ENCODE data around the gene ZNF236. TPM values are rescaled to one million over a fixed set of nuclear protein-coding genes. Genes with fewer than 3 reads are reported as not detected.

Gene ZNF236
- total RNA-seq, 1 donor from 2014 or later, result 18.4 TPM

GRCh38 chr18:76860411-76860810, 38.1 kb downstream of the ZNF236 start:
- TF ChIP-seq CTCF (conservative IDR thresholded peaks at IDR 0.05), result no peak
- H3K9me3 Mint-ChIP-seq, result no peaks in the 10 kb centered on the region
- H3K27ac Mint-ChIP-seq (ENCODE audit: unreplicated experiment), result peak overlapping the region; percentile 31
- H3K36me3 Mint-ChIP-seq (ENCODE audit: low read depth), result peaks cover 26% of the 10 kb centered on the region
- no peaks in the 10 kb centered on the region for H3K27me3 Mint-ChIP-seq (ENCODE audit: low read depth)
- no peak overlapping the region for H3K4me3 Mint-ChIP-seq
- H3K4me1 Mint-ChIP-seq, result peaks cover 10% of the 10 kb centered on the region
- DNase-seq (ENCODE audit: low read depth, low spot score), result no peak

GRCh38 chr18:76866666-76867065, 44.3 kb downstream of the ZNF236 start:
- H3K27ac Mint-ChIP-seq (ENCODE audit: unreplicated experiment), result peak overlapping the region; percentile 53
- no peak for TF ChIP-seq CTCF (conservative IDR thresholded peaks at IDR 0.05)
- no peak overlapping the region for H3K4me3 Mint-ChIP-seq
- peaks cover 6% of the 10 kb centered on the region for H3K4me1 Mint-ChIP-seq
- no peaks in the 10 kb centered on the region for H3K27me3 Mint-ChIP-seq (ENCODE audit: low read depth)
- peaks cover 24% of the 10 kb centered on the region for H3K36me3 Mint-ChIP-seq (ENCODE audit: low read depth)
- no peaks in the 10 kb centered on the region for H3K9me3 Mint-ChIP-seq
- no peak for DNase-seq (ENCODE audit: low read depth, low spot score)

- Mint-ChIP-seq H3K27ac (ENCODE audit: unreplicated experiment) (no peak overlapping the region), H3K4me3 (no peak overlapping the region), H3K9me3 (no peaks in the 10 kb centered on the region), H3K27me3 (ENCODE audit: low read depth) (no peaks in the 10 kb centered on the region), H3K4me1 (peaks cover 19% of the 10 kb centered on the region), H3K36me3 (ENCODE audit: low read depth) (peaks cover 9% of the 10 kb centered on the region)
- TF ChIP-seq CTCF (conservative IDR thresholded peaks at IDR 0.05), result no peak
- DNase-seq (ENCODE audit: low read depth, low spot score), result no peak
These were observed 51.0 kb downstream of the ZNF236 start for GRCh38 chr18:76873311-76873710.

GRCh38 chr18:76873713-76874112, 51.4 kb downstream of the ZNF236 start:
- TF ChIP-seq CTCF (conservative IDR thresholded peaks at IDR 0.05), result no peak
- Mint-ChIP-seq H3K4me1 (peaks cover 19% of the 10 kb centered on the region), H3K27me3 (ENCODE audit: low read depth) (no peaks in the 10 kb centered on the region), H3K27ac (ENCODE audit: unreplicated experiment) (peak overlapping the region; percentile 89), H3K9me3 (no peaks in the 10 kb centered on the region), H3K36me3 (ENCODE audit: low read depth) (peaks cover 6% of the 10 kb centered on the region), H3K4me3 (no peak overlapping the region)
- DNase-seq (ENCODE audit: low read depth, low spot score), result no peak

GRCh38 chr18:76874642-76875389, 52.5 kb downstream of the ZNF236 start:
- no peak for TF ChIP-seq CTCF (conservative IDR thresholded peaks at IDR 0.05)
- Mint-ChIP-seq H3K27ac (ENCODE audit: unreplicated experiment) (no peak overlapping the region), H3K9me3 (no peaks in the 10 kb centered on the region), H3K36me3 (ENCODE audit: low read depth) (peaks cover 5% of the 10 kb centered on the region), H3K27me3 (ENCODE audit: low read depth) (no peaks in the 10 kb centered on the region), H3K4me3 (no peak overlapping the region), H3K4me1 (peaks cover 19% of the 10 kb centered on the region)
- no peak for DNase-seq (ENCODE audit: low read depth, low spot score)
